GM10266 (cell line): ENCODE measurements around the gene EIF3J.
"Not testable (repeated sequence)": the region's sequence is repeated elsewhere in the genome, so short reads cannot be mapped to it uniquely, and the experiment has no call there.

Experiments used
- DNase-seq: peaks from one replicate; pipeline ENCODE4 v3.0.0; 2012; ENCODE audit errors: extremely low spot score
- TF ChIP-seq, protein P1 (sequence below): IDR thresholded peaks from 2 replicates; pipeline ENCODE4 v1.5.1; 2012; ENCODE audit warnings: mild to moderate bottlenecking, low read depth; ENCODE audit not compliant: control insufficient read depth, insufficient read depth; ENCODE audit errors: missing control alignments

Gene EIF3J

DNA sequence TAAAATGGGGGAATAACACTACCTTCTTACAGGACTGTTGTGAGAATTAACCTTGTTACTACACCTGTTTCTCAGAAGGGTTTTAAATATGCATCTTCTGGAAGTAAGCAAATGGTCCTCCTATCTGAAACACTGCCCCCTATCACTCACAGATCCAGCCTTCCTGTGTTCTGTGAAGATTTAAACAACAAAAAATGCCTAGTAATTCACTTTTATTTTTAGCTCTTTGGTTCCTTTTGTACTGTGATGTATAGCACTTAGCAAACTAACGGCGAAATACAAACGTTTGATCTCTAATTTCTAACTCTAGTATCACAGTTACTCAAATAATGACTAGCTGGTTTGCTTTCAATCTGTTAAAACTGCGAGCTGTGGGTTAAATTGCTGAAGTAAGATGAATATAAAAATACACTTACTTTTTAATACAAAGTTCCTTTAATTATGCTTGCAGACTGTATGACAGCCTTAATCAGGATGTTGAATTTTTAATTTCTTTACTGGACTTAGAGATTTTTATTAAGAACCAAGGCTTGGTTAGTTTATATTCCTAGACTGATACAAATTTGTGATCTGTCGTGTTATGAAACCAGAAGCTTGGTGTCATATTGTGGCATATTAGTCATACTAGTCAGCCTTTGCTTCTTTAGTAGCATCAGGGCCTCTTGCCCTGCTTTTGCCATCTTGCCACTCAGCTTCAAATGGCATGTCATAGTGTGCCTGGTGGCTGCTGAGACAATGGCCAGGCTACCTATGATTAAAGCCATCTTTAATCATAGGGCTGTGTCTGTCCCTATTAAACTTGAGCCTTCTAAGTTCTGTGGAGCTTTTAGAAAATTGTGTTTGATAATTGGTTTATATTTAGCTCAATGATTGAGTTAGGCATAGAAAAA lies 9.2 kb downstream of the EIF3J start:
- TF ChIP-seq, protein P1, sequence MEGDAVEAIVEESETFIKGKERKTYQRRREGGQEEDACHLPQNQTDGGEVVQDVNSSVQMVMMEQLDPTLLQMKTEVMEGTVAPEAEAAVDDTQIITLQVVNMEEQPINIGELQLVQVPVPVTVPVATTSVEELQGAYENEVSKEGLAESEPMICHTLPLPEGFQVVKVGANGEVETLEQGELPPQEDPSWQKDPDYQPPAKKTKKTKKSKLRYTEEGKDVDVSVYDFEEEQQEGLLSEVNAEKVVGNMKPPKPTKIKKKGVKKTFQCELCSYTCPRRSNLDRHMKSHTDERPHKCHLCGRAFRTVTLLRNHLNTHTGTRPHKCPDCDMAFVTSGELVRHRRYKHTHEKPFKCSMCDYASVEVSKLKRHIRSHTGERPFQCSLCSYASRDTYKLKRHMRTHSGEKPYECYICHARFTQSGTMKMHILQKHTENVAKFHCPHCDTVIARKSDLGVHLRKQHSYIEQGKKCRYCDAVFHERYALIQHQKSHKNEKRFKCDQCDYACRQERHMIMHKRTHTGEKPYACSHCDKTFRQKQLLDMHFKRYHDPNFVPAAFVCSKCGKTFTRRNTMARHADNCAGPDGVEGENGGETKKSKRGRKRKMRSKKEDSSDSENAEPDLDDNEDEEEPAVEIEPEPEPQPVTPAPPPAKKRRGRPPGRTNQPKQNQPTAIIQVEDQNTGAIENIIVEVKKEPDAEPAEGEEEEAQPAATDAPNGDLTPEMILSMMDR: peak; percentile 47
- DNase-seq: peak; percentile 29

DNA sequence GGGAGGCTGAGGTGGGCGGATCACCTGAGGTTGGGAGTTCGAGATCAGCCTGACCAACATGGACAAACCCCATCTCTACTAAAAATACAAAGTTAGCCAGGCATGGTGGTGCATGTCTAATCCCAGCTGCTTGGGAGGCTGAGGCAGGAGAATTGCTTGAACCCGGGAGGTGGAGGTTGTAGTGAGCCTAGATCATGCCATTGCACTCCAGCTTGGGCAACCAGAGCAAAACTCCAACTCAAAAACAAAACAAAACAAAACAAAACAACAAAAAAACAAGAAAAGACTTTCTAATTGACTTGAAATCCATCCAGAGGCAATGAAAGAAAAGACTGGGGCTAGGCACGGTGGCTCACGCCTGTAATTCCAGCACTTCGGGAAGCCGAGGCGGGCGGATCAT lies 12.2 kb downstream of the EIF3J start:
- not testable (repeated sequence) for DNase-seq

DNA sequence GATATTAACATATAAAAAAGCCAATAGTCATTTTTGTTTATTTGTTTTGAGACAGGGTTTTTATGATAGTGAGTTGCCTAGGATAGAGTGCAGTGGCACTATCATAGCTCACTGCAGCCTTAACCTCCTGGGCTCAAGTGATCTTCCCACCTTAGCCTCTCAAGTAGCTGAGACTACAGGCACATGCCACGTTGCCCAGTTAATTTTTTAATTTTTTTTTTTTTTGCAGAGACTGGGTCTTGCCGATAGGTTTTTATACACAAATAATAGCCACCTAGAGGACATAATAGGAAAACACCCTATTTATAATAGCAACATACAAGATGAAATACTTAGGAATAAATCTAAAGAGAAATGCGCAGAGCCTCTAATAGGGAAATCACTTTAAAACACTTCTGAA lies 13.3 kb downstream of the EIF3J start:
- DNase-seq: no peak
- TF ChIP-seq, protein P1: no peak

DNA sequence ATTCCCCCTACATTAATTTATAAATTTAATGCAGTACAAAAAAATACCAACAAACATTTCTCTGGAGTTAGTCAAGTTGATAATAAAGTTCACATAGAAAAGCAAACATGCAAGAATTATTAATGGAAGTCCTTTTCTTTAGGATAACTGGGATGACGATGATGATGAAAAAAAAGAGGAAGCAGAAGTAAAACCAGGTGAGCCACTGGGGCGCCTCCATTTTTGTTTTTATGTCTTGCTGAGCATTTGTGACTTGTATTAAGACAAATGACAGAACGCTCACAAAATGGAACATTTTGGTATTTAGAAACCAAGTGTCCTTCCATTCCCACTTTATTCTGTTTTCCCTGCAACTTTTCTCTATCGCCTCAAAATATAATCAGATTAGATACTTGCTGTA lies 13.8 kb downstream of the EIF3J start:
- DNase-seq: no peak
- TF ChIP-seq, protein P1: no peak

DNA sequence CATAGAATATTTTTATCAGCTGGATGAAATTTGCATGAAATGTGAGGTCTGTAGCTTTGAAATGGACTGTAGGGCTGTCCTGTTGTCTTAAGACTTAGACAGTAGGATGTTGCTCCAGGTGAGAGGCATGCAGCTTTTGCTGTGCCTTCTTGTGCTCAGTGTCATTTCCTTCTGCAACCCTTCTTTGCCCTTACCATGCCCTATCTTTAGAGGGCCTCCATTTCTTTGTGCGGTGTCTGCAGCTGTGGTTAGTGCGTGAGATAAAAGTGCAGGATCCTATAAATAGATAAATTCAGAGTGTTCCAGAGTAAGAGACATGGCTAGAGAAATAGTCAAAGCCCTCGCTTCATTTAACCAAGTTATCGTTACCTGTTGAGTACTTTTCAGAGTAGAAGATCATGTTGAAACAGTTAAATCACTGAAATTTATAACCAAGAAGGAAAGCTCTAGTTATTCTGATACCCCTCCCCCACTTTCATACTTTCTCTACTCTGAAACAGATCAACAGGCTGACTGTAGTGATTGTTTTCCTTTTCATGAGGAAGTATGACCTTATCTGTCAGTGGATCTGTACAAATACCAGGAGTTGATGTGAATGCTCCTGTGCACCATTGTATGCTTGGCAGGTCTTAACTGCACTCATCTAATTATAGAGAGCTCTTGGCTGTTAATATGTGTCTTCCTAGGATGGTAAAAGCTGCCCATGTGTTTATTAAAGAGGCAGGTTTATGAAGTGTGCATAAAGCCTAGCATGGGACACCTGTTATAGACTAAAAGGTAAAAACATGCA lies 18.2 kb downstream of the EIF3J start:
- no peak for DNase-seq

DNA sequence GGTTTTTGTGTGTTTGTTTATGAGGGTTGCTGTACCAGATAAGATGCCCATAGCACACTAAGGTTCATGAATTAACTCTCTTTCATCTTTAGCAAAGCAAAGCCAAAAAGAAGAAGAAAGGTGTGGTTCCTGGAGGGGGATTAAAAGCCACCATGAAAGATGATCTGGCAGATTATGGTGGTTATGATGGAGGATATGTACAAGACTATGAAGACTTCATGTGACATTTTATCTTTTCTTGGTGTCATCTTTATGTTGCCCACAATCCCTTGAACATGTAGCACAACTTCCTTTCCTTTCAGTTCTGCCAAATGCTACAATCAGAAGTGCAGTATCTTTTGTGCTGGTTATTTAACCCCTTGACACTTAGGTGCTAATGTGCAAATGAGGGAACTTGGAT lies 24.0 kb downstream of the EIF3J start:
- DNase-seq: not testable (repeated sequence)

More for the DNA sequence above, 18.2 kb downstream of the EIF3J start:
- TF ChIP-seq, protein P1: no peak

DNA sequence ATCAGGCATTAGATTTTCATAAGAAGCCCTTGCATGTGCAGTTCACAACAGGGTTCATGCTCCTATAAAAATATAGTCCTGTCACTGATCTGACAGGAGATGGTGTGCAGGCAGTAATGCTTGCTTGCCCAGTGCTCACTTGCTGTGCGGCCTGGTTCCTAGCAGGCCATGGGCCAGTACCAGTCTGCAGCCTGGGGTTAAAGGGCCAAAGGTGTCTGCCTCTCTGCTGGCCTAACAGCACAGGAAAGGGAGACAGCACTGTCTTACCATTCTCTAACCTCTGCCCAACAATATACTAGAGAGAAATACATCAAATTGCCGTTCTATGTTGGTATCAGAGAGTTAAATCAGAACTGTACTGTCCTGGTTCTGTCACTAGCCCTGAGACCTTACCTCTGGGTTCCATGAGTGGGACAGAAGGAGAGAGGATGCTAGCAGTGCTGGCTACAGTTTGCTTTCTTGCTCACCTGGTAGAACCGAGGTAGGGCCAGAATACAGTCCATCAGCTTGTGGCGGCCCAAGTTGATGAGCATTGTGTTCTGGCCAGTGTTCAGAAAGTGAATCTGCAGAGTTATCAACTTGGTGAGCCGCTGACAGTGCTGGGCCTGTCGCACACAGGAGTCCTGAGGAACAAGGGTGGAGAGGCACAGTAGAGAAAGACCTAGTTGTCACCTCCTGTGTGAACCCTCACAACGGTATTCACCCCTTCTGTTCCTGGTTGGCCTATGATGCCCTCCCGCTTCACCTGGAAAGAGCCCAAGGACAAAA lies 28.6 kb downstream of the EIF3J start:
- DNase-seq: no peak
- TF ChIP-seq, protein P1: no peak

DNA sequence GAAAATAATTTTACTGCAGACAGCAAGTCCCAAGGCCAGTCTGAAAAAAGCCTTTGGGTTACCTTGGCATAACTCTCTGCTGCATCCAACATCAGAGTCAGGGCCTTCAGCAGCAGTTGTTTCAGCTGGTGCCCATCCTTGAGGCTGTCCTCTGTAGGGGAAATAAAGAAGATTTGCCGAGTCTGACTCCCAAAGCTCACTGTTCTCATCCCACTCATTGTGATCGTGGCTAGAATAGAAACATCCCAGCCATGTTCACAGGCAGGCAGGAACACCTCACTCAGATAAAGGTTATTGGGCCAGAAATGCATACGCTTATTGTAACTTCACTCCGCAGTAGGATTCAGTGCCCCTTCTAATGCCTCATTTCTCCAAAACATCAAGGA lies 29.2 kb downstream of the EIF3J start:
- DNase-seq: no peak
- TF ChIP-seq, protein P1: no peak
